ENCODE measurements around the gene AMZ2.
"Not testable (repeated sequence)": the region's sequence is repeated elsewhere in the genome, so short reads cannot be mapped to it uniquely, and the experiment has no call there.

Gene AMZ2

DNA sequence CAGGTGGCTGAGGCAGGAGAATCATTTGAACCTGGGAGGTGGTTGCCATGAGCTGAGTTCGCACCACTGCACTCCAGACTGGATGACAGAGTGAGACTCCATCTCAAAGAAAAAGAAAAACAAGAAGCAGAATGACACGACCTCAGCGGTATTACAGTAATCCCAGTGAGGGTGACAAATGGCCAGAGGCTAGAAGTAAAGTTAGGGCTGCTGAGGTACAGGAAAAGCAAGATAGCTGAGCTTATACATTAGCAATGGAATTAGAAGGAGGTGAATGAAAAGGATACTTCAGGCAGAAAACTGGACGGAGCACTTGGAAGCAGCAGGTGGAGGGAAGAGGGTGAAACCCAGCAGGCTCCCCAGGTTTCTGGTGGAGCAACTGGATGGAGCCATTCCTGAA, 26.1 kb upstream of the AMZ2 start:
- DNase-seq = no peak

- DNase-seq = no peak
Observed at GRCh38 chr17:68222606-68223005, 25.2 kb upstream of the AMZ2 start.

DNA sequence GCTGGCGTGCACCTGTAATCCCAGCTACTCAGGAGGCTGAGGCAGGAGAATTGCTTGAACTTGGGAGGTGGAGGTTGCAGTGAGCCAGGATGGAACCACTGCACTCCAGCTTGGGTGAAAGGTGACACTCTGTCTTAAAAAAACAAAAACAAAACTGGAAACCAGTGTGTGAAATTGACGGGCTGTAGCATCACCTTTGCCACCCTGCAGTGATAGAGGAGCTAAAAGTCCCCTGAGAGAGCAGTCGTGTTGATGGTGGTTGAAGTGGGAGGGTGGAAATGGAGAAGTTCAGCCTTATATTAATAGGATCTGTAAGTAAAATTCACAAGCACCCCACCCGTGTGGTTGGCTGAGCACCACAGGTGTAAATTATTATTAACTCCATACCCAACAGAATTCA, 22.8 kb upstream of the AMZ2 start:
- not testable (repeated sequence) for DNase-seq

GRCh38 chr17:68228039-68228680, 19.7 kb upstream of the AMZ2 start:
- DNase-seq = not testable (repeated sequence)

GRCh38 chr17:68228817-68229570, 18.8 kb upstream of the AMZ2 start:
- no peak for DNase-seq

DNA sequence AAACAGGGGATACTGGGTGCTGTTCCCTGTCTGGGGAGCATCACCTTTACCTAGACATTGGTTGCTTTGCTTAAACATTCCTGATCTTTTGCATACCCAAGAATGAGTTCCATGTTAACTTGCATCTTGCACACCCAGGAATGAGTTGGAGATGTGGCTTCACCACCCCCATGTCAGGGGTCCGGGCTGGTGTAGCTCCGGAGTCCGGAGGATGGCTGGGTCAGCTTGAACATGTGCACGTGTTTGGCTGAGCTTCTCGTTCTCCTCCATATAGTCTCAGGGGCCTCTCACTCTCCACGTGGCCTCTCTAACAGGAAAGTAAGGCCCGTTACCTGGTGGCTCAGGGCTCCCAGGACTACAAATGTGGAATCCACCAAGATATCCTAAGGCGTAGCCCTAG, 18.2 kb upstream of the AMZ2 start:
- no peak for DNase-seq

DNA sequence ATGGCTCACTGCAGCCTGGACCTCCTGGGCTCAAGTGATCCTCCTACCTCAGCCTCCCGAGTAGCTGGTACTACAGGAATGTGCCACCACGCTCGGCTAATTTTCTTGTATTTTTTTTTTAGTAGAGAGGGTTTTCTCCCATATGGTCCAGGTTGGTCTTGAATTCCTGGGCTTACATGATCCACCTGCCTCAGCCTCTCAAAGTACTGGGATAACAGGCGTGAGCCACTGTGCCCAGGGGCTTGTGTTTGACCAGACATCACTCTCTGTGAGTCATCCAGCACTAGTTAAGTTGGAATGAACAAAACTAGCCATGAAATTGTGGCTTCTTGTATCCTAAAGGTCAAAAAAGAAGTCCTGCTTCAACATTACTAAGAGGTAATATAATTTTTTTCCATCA, 16.7 kb upstream of the AMZ2 start:
- DNase-seq = not testable (repeated sequence)

- no peak for DNase-seq
Observed at GRCh38 chr17:68231541-68231940, 16.3 kb upstream of the AMZ2 start.

GRCh38 chr17:68232741-68233140, 15.1 kb upstream of the AMZ2 start:
- not testable (repeated sequence) for DNase-seq

DNA sequence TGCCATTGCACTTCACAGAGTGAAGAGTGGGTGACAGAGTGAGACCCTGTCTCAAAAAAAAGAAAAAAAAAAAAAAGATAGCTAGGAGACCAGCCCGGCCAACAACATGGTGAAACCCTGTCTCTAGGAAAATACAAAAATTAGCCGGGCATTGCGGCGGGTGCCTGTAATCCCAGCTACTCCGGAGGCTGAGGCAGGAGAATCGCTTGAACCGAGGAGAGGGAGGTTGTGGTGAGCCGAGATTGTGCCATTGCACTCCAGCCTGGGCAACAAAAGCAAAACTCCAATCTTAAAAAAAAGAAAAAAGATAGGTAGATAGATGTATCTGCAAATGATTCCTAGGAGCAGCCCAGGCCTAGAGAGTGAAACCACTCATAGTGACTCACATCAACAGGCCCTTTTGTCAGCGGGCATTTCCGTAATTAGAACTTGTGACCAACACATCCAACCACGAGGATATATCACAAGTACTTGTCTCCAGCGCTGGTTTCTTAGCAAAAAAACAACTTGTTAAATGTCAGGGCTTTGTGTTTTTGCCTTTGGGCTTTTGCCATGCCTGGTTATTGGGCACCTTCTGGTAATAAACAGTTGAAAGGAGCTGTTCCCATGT, 13.0 kb upstream of the AMZ2 start:
- DNase-seq = peak; percentile 6

DNA sequence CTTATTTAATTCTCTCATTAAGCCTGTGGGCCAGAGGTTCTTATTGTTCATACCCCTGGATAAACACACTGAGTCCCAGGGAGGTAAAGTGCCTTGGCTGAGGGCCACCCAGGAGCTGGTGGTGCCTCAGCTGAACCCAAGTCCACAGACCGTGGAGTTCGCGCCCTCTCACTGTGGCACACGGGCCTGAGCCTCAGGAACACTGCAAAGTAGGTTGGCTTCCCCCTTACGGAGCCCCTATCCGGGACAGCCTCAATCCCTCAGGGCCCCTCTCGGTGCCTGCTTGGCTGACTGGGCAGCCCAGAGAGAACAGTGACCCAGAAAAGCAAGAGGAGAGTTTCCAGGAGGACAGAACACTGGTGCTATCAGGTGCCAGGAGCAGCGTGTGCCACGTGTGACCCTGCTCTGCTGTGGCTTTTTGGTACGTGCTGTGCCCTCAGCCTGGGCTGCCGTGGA, 12.5 kb upstream of the AMZ2 start:
- not testable (repeated sequence) for DNase-seq

DNA sequence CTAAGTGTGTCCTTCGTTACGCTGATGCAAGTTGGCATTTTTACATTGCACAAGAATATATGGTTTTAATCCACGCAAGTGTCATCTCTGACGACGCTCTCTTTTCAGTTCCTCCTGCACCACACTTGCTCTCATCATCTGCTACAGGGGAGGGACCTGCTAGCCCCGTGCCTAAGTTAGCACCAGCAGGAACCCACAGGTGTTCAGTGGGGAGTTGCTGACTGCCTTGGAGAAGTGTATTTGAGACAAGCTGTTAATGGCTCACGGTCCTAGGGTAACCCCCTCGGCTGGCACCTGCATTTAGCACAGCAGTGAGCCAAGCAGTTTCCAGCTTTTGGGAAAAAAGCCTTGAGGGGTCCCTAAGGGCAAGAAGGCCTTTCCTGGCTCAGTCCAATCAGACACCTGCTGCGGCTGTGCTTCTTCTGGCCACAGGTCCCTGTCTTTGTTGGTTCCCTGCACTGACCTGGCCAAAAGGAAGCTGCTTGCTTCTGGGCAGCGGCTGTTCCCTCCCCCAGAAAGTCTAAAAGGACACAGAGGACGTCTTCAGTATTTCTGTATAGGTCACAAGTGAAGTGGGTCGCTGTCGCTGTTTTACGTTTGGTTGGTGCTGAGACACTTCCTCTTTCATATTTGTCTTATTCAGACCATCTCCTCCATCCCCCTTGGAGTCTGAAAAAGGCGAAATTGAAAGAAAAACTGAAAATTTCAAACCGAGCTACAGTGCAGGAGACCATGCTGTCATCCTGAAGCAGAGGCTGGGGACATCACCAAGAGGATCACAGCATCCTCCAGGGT, 10.3 kb upstream of the AMZ2 start:
- not testable (repeated sequence) for DNase-seq

GRCh38 chr17:68238164-68238870, 9.5 kb upstream of the AMZ2 start:
- DNase-seq = no peak

DNA sequence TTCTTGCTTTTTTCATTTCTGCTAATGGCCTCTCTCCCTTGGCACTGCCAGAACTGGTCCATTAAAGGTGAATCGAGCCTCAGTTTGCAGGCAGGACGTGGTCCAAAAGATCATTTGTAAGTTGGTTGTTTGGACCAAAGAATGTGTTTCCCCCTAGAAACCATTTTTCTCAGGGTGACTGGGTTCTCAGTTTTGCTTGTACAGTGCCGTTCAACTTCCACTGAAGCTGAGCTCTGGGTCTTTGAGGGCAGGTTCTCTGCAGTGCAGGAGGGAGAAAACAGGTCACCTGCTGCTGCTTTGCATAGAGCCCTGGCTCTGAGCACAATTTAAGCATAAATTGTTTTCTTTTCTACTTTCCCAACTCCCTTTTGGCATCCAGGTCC, 9.0 kb upstream of the AMZ2 start:
- no peak for DNase-seq

DNA sequence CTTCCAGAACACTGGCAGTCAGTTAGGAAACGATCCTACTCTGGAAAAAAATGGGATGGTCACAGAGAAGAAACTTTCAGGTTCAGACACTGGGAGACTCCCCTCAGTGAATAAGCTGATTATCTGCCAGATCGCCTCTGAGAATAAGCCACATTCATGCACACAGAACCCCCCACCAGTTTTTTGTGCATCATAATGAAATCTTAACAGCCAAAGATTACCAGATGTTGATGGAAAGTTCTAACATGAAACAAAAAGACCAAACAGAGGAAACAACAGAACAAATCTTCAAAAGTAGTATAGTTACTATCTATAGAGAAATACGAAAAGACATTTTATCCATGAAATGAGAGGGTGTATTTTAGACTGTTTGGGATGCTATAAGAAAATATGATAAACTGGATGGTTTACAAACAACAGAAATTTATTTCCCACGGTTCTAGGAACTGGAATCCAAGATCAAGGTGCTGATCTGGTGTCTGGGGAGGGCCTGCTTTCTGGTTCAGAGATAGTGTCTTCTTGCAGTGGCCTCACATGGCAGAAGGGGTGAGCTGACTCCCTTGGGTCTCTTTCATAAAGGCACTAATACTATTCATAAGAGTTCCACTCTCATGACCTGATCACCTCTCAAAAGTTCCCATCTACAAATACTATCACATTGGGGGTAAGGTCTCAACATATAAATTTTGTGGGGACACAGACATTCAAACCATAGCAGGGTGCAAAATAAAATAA, 8.0 kb upstream of the AMZ2 start:
- no peak for DNase-seq

- no peak for DNase-seq
Observed at GRCh38 chr17:68246271-68247028, 1.4 kb upstream of the AMZ2 start.

- DNase-seq = peak; percentile 17
Observed at GRCh38 chr17:68248199-68248825, 469 bp downstream of the AMZ2 start.

DNA sequence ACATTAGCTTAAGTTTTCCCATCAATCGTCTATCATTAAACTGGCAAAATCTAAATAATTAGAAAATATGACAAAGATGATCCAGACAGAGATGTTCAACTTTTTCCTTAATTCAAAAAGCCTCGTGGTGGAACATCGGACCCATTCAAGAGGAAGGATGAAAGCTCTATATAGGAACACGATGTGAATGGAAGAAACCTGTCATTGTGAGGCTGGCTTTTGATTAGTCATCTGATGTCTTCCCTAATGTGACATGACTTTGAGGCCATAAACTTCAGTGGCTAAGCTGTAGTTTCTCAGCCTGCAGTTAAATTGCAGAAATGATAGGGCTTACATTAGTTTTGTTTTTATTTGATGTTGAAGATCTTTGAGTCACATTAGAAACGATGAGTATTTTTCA, 1.0 kb downstream of the AMZ2 start:
- DNase-seq = no peak

DNA sequence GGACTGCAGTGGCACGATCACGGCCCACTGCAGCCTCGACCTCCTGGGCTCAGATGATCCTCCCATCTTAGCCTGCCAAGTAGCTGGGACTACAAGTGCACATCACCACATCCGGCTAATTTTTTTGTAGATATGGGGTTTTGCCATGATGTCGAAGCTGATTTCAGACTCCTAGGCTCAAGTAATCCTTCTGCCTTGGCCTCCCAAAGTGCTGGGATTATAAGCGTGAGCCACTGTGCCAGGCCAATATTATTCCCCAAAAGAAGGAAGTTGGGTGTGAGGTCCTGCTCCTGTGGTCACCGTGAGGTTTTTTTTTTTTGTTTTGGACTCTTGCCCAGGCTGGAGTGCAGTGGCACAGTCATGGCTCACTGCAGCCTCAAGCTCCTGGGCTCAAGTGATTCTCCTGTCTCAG, 1.5 kb downstream of the AMZ2 start:
- no peak for DNase-seq

DNA sequence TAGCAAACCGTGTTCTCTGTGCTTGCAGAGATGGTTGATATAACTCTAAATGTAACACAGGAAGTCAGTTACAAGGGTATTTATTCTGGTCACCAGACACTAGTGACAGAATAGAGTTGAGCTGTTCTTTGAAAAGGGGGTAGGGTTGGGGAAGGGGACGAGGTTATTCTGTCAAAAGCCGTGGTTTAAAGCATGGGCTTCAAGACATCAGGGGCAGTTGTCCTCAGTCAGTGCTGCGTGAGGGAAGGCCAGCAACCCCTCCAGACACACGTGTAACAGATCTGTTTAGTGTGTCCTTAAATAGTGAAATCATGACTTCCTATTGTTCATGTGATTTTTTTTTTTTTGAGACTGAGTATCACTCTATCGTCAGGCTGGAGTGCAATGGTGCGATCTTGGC, 5.6 kb downstream of the AMZ2 start:
- DNase-seq = not testable (repeated sequence)

- DNase-seq = no peak
Observed at GRCh38 chr17:68255151-68255550, 7.3 kb downstream of the AMZ2 start.

Measured in NCI-H2029 (cell line).